GM13977 (cell line): Measurements from ENCODE around the gene SUSD6.

Experiments
- DNase-seq: peaks from one replicate; pipeline ENCODE4 v3.0.0; 2012; ENCODE audit warnings: low spot score
- CTCF ChIP-seq: IDR thresholded peaks from 2 replicates; pipeline ENCODE4 v1.5.1; 2012; ENCODE audit warnings: mild to moderate bottlenecking, control low read depth; ENCODE audit not compliant: insufficient read depth; ENCODE audit errors: extremely low read depth, missing control alignments
- in situ Hi-C: fragments of 300-500 bp; cut with MboI; formaldehyde crosslinking; loops from one replicate; pipeline ENCODE4 v1.12.0; 2022; ENCODE audit warnings: low sequenced_read_pairs, low pct_unique_long_range_greater_than_20kb, mixed read lengths, inconsistent platforms; ENCODE audit not compliant: unreplicated experiment

The SUSD6 gene

GRCh38 chr14:69711881-69712560 is 100.6 kb downstream of the SUSD6 start:
- DNase-seq: no peak
- TF ChIP-seq CTCF: no peak
- in situ Hi-C loops: loop anchor here (25.0 kb wide), 1 partner anchor 475 kb away; no protein-coding TSS in a partner anchor

GRCh38 chr14:69712599-69713088 is 101.2 kb downstream of the SUSD6 start:
- DNase-seq: no peak
- in situ Hi-C loops: loop anchor here (25.0 kb wide), 1 partner anchor 475 kb away; no protein-coding TSS in a partner anchor
- TF ChIP-seq CTCF: no peak

GRCh38 chr14:69713209-69713781 is 101.9 kb downstream of the SUSD6 start:
- TF ChIP-seq CTCF: no peak
- in situ Hi-C loops: loop anchor here (25.0 kb wide), 1 partner anchor 476 kb away; no protein-coding TSS in a partner anchor
- no peak for DNase-seq

- DNase-seq: no peak
- in situ Hi-C loops: loop anchor here (25.0 kb wide), 1 partner anchor 477 kb away; no protein-coding TSS in a partner anchor
- no peak for TF ChIP-seq CTCF
These were observed 102.7 kb downstream of the SUSD6 start for GRCh38 chr14:69713993-69714679.

- TF ChIP-seq CTCF: no peak
- in situ Hi-C loops: loop anchor here (5.0 to 25.0 kb wide), 2 partner anchors 109 to 479 kb away; no protein-coding TSS in a partner anchor
- DNase-seq: no peak
These were observed 104.5 kb downstream of the SUSD6 start for GRCh38 chr14:69715725-69716477.
